ENCODE measurements around the gene SP8. TPM values are rescaled to one million over a fixed set of nuclear protein-coding genes. Genes with fewer than 3 reads are reported as not detected.
"Not testable (repeated sequence)": the region's sequence is repeated elsewhere in the genome, so short reads cannot be mapped to it uniquely, and the experiment has no call there.

The SP8 gene
- not detected for polyA plus RNA-seq (2012; ENCODE audit: insufficient read depth, insufficient read length, low read depth)

DNA sequence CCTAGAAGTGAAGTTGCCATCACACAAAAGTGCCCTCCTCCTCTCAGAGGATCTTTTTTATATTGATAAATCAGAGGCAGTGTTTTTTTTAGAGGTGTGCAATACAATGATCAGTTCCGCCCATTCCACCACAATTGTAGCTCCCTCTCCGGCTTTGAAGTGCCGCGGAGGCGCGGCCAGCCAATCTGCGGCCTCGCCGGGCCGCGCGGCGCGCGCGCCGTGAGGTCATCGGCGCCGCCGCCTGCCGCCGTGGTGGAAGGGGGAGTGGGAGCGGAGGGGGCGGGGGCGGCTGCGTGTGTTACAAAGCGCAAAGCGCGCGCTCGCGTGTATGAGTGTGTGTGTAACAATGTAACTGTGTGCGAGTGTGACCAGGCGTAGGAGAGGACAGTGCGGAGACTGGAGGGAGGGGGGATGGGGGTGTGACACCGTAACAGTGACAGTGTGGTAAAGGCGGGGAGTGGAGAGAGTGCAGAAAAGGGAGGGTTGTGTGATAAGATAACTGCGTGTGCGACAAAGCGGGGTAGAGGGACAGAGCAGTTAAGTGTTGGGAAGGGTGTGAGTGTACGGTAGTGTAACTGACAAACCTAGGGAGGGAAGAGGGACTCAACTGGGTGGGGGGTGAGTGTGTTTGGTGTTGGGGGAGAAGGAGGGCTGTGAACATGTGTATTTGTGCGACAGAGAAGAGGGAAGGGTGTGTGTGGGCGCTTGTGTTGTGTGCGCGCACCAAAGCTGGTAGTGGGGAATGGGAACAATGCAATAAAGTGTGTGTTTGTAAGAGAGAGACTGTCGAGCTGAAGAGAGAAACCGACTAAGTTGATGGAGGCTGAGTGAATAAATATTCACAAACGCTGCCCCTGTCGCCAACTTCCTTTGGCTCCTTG, at the start of gene SP8:
Gene SP8, minus strand, starts transcription at position 108 of the 881 bp plus-strand sequence. Its CDS starts 88 bp downstream, at position 20.
- Histone ChIP-seq H3K27me3 (peaks cover 99% of the 10 kb centered on the region), H3K36me3 (no peaks in the 10 kb centered on the region), H3K9me3 (peaks cover 3% of the 10 kb centered on the region; the same call in 1 of the 2 replicates), H3K4me1 (no peaks in the 10 kb centered on the region), H3K4me3 (ENCODE audit: low read depth, low read length) (peak within 1 kb of the TSS; percentile 54)
- TF ChIP-seq, protein P1, sequence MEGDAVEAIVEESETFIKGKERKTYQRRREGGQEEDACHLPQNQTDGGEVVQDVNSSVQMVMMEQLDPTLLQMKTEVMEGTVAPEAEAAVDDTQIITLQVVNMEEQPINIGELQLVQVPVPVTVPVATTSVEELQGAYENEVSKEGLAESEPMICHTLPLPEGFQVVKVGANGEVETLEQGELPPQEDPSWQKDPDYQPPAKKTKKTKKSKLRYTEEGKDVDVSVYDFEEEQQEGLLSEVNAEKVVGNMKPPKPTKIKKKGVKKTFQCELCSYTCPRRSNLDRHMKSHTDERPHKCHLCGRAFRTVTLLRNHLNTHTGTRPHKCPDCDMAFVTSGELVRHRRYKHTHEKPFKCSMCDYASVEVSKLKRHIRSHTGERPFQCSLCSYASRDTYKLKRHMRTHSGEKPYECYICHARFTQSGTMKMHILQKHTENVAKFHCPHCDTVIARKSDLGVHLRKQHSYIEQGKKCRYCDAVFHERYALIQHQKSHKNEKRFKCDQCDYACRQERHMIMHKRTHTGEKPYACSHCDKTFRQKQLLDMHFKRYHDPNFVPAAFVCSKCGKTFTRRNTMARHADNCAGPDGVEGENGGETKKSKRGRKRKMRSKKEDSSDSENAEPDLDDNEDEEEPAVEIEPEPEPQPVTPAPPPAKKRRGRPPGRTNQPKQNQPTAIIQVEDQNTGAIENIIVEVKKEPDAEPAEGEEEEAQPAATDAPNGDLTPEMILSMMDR (IDR thresholded peaks at IDR 0.05; ENCODE audit: low read depth, low read length), result no peak
- DNase-seq, result peak; percentile 57

DNA sequence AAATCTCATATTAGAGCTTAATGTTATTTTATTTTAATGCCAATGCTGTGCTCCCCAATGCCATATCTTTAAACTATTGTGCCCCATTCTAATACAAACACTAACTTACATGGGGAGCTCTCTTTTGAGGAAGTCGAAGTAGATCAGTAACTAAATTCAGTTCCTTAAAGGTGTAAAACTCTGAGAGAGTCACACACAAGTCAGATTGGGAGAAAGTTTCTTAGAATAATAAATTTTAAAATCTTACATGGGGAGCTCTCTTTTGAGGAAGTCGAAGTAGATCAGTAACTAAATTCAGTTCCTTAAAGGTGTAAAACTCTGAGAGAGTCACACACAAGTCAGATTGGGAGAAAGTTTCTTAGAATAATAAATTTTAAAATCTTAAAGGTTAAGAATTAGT, 49.7 kb upstream of the SP8 start:
- H3K4me3 ChIP-seq (ENCODE audit: low read depth, low read length); H3K36me3 ChIP-seq; H3K9me3 ChIP-seq; DNase-seq; H3K27me3 ChIP-seq; H3K4me1 ChIP-seq: not testable (repeated sequence)

DNA sequence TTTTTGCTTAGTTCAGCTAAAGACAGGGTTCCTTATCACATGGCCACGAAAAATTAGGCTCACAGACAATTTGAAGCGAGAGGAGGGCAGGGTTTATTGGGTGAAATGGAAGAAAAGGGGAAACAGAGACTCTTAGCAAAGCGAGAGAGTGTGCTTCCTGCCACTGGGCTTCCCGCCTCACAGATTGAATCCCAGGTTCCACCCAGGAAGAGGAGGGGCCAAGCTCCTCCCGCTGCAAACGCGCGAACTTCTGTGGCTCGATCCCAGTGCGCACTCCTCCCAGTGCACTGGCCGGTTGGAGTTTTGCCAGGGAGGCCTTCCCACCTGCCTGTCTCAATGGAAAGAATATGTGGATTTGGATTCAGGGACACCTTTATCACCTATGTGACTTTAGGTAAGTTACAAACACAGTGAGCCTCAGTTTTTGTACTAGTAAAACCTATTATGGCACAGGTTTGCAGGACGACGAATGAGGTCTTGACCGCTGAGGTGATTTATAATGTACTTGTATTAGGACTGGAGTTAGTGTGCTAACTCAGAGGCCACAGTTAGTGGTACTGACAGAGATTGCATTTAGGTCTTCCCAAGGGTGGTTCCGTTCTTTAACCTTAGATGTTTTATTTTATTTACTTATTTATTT, 48.5 kb upstream of the SP8 start:
- H3K4me1 ChIP-seq, result no peaks in the 10 kb centered on the region
- no peaks in the 10 kb centered on the region for H3K9me3 ChIP-seq
- H3K27me3 ChIP-seq, result no peaks in the 10 kb centered on the region
- H3K36me3 ChIP-seq, result no peaks in the 10 kb centered on the region
- TF ChIP-seq, protein P1 (IDR thresholded peaks at IDR 0.05; ENCODE audit: low read depth, low read length), result no peak
- DNase-seq, result no peak
- H3K4me3 ChIP-seq (ENCODE audit: low read depth, low read length), result no peak overlapping the region

DNA sequence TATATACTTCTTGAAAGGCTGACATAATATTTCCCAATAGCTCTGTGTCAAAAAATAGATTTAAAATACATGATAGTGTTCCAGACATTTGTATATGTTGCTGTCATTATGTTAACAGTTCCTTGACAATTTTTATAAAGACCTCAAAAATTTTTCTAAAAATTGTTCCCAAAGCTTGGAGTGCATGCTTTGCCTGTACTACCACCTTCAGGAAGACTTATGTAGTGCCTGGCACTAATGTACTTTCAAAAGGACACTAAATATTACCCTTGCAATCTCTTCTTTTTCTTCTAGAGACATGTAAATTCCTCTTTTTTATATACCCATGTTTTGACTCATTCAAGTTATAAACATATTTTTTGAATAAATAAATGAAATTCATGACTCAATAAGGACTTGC, 48.0 kb upstream of the SP8 start:
- Histone ChIP-seq H3K4me3 (ENCODE audit: low read depth, low read length) (no peak overlapping the region), H3K27me3 (no peaks in the 10 kb centered on the region), H3K9me3 (no peaks in the 10 kb centered on the region), H3K4me1 (no peaks in the 10 kb centered on the region), H3K36me3 (no peaks in the 10 kb centered on the region)
- TF ChIP-seq, protein P1 (IDR thresholded peaks at IDR 0.05; ENCODE audit: low read depth, low read length), result no peak; the same call in 1 of the 2 replicates
- no peak for DNase-seq

DNA sequence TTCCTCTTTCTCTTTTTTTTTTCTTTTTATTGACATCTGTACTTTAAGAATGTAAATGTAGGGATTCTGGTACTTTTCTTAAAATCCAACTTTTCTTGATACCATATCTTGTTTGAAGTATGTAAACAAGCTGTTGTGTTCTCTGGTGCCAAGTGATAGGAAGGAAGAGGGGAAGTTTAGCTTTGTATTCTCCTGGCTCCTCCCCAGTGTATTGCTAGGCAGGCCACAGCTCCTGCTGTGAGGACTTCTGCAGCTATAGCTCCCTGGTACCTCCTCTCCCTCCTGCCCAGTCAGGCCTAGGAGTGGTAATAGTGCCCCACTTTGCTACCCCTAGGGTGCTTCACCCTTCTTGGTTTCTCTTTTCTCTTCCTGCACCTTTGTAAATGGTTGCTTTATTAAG, 45.3 kb upstream of the SP8 start:
- no peaks in the 10 kb centered on the region for H3K36me3 ChIP-seq
- H3K27me3 ChIP-seq, result no peaks in the 10 kb centered on the region
- H3K4me1 ChIP-seq, result no peaks in the 10 kb centered on the region
- DNase-seq, result no peak
- H3K9me3 ChIP-seq, result no peaks in the 10 kb centered on the region
- TF ChIP-seq, protein P1 (IDR thresholded peaks at IDR 0.05; ENCODE audit: low read depth, low read length), result no peak
- H3K4me3 ChIP-seq (ENCODE audit: low read depth, low read length), result no peak overlapping the region

DNA sequence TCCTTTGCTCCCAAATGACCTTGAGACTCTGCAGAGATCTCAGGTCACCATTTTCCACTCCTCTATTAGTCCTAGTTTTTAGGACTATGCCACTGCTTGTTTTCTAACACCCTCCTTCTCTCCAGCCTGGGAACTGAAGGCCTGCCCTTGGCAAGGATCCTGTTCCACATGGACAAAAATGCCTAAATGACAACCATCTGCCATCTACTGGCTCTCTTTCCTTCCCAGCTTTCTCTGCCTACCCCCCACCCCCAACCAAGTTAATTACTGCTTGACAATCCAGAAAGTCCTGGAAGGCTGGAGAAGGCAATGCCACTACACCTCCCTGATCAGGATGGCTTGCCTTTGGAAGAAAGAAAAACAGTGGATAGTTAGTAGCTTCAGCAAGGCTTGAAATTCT, 44.8 kb upstream of the SP8 start:
- DNase-seq, result no peak
- H3K36me3 ChIP-seq, result no peaks in the 10 kb centered on the region

More for the DNA sequence above, 44.8 kb upstream of the SP8 start:
- Histone ChIP-seq H3K4me3 (ENCODE audit: low read depth, low read length) (no peak overlapping the region), H3K9me3 (no peaks in the 10 kb centered on the region), H3K27me3 (no peaks in the 10 kb centered on the region), H3K4me1 (no peaks in the 10 kb centered on the region)
- TF ChIP-seq, protein P1 (IDR thresholded peaks at IDR 0.05; ENCODE audit: low read depth, low read length), result no peak

Data from BE2C (cell line).